Activated T-cell treated with anti-CD3 and anti-CD28 coated beads for 4 hours (primary cell): Measurements from ENCODE around the gene ZNF525.
A peak's percentile ranks its signal among the peaks of the same experiment; 100 is the strongest.
"Not testable (repeated sequence)": the region's sequence is repeated elsewhere in the genome, so short reads cannot be mapped to it uniquely, and the experiment has no call there.

ENCODE experiments used
- DNase-seq: peaks from one replicate; pipeline ENCODE4 v3.0.0-alpha.2; 2020

Gene ZNF525

DNA sequence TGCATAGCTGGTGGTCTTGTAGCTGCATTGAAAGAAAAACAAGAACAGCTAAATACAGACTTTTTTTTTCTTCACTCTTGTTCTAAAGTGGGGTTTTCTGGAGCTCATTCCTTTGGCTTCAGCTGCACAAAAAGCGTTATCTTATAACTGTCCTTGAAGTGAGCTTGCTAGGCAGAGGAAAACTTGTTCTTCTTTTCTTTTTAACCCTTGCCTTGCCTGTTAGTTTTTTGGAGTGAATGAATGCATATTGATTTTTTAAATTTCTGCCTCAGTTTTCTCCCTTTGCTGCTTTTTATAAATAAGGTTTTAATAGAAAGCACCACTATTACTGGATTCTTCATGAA lies 31.0 kb downstream of the ZNF525 start:
- no peak for DNase-seq

DNA sequence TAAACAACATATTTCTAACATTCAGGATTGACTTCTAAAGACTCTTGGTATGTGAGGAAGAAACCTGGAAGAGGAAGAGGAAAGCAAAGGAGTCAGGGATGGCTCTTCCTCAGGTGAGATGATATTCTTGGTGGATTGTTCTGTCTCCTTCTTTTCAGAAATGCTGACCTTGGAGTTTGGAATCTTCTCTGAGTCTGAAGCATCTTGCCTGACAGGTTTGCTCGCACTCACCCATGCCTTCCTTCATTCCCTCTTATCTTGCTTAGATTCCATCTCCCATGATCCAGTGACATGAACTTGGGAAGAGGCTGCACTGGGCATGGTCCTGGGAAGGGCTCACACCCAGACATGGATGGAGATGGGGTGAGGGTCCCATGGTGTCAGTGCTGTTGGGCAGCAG lies 32.4 kb downstream of the ZNF525 start:
- not testable (repeated sequence) for DNase-seq

- DNase-seq = no peak
Measured at GRCh38 chr19:53409505-53410204, 44.1 kb downstream of the ZNF525 start.

GRCh38 chr19:53420520-53421315 lies 55.2 kb downstream of the ZNF525 start:
- not testable (repeated sequence) for DNase-seq

DNA sequence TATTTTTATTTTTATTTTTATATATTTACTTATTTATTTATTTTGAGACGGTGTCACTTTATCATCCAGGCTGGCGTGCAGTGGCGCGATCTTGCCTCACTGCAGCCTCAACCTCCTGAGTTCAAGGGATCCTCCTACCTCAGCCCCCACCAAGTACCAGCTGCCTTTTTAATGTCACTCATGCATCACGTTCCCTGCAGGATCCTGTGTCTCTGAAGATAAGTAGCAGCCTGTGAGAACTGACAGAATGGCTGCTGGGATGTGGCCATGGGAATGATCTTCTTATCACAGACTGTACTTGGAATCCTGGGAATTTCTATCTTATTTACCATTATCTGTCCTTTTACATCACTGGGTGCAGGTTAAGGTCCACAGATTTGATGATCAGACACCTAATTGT lies 57.0 kb downstream of the ZNF525 start:
- DNase-seq = no peak

DNA sequence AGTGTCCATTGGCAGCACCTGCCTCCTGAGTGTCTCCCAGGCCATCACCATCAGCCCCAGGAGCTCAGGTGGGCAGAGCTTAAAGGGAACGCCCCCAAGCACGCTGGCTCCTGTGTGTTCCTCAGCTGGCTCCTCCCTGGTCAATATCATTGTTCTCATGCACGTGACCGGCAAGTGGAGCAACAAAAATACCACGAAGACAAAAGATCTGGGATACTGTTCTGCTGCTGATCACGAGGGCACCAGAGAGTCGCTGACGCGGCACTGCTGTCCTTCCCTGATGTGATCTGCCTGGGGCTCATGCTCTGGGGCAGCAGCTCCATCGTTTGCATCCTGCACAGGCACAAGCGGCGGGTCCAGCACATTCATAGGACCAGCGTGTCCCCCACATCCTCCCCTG lies 57.6 kb downstream of the ZNF525 start:
- not testable (repeated sequence) for DNase-seq

GRCh38 chr19:53423680-53424079 lies 58.2 kb downstream of the ZNF525 start:
- not testable (repeated sequence) for DNase-seq

DNA sequence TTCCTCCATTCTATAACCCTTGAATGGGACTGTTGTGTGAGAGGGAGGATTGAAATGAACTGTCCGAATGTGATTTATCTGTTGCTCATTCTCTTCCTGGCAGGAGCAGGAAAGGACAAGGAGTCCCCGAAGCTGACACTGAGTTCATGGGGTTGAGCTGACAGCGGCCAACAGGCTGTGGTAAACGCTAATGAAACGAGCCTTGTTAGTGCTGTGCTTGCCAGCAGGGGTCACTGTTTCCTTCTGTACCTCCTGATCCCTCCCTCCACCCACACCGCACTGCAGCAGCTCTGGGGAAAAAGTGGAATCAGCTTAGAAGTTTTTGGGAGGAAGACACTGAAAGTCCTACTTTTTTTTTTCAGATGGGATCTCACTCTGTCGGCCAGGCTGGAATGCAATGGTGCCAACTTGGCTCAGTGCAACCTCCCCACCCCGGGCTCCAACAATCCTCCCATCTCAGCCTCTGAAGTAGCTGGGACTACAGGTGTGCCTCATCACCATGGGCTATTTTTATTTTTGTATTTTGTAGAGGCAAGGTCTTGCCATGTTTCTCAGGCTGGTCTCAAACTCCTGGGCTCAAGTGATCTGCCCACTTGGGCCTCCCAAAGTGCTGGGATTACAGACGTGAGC lies 59.6 kb downstream of the ZNF525 start:
- DNase-seq = peak; percentile 56

DNA sequence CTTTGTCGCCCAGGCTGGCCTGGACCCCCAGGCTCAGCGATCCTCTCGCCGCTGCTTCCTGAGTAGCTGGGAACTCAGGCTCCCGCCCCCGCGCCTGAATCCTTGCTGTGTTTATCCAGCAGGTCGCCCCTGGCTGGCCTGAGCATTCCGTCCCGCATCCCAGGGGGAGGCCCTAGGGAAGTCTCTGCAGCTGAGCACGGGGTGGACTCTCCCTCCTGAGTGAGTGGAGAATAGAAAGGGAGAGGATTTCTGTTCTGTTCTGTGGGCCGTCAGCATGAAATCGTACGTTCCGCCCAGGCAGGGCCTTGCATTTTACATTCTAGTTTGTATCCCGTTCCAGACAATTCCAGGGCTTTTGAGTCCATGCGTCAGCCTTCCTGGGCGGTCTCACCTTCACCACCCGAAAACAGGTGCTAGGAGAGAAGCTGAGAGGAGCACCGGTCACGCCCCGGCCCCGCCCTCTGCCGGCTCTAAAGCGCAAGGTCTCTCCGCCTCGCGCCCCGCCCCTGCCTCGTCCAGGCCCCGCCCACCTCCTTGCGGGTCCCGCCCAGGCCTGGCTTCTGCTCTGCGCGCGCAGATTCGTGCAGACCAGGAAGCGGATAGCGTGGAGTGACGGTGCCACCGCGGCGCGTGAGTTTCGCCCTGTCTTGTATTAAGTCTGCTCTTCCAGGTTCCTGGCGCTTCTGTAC lies 66.0 kb downstream of the ZNF525 start, which contains the start of gene ZNF761:
Gene ZNF761 (plus strand): TSS at position 586 of the 689 bp plus-strand sequence. CDS start 15,285 bp downstream, outside the sequence.
- peak; percentile 98 for DNase-seq

DNA sequence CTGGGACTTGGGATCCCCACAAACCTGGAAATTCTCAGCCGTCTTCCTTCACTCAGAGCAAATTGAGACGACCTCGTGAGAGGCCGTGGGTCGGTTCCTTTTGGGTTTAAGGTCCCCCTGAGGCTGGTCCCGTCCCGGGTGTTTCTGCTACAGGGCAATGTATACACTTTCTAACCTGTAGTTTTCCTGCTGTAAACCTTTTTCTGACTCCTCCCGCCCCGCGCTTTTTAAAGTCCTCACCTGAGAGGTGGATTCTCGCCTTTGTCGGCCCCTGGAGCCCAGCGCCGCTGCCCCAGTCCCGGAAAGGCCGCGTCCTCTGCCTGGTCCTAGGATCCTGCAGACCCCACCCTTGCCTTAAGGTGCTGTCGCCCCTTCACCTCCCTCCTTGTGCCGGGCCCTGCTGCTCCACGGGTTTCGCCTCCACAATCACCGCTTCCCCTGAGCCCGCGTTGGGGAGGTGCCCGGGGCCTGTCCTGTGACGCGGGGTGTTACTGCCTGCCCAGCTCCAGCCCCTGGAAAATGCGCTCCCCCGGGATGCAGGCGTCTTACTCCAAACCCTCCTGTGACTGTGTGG lies 66.7 kb downstream of the ZNF525 start:
- no peak for DNase-seq
